Fibroblast of skin of left biceps (primary cell): Measurements from ENCODE around the gene UBTD2.
A peak's percentile ranks its signal among the peaks of the same experiment; 100 is the strongest.
"Not testable (repeated sequence)": the region's sequence is repeated elsewhere in the genome, so short reads cannot be mapped to it uniquely, and the experiment has no call there.

Source experiments
- DNase-seq, 2 experiments: peaks; one replicate each; pipeline ENCODE4 v3.0.0-alpha.2; 2013; ENCODE audit warnings: low read depth in 2 of 2

UBTD2 gene

DNA sequence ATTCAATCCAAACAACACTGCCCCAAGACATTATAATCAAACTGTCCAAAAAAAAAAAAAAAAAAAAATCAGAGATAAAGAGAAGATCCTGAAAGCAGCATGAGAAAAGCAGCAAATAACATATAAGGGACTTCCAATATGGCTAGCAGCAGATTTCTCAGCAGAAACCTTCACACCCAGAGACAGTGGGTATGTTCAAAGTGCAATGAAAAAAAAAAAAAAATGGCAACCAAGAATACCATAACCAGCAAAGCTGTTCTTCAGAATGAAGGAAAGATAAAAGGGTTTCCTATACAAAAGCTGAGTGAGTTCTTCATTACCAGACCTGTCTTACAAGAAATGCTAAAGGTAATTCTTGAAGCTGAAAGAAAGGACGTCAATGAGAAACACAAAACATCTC lies 32.1 kb downstream of the UBTD2 start:
- DNase-seq, result no peak

DNA sequence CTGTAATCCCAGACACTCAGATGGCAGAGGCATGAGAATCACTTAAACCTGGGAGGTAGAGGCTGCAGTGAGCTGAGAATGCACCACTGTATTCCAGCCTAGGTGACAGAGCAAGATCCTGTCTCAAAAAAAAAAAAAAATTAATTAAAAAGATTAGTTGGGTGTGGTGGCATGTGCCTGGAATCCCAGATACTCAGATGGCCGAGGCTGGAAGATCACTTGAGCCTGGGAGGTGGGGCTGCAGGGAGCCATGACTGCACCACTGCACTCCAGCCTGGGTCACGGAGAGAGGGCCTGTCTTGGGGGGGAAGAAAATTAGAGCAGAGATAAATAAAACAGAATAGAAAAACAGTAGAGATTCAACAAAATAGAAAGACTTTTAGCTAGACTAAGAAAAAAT lies 34.9 kb downstream of the UBTD2 start:
- DNase-seq, result no peak

DNA sequence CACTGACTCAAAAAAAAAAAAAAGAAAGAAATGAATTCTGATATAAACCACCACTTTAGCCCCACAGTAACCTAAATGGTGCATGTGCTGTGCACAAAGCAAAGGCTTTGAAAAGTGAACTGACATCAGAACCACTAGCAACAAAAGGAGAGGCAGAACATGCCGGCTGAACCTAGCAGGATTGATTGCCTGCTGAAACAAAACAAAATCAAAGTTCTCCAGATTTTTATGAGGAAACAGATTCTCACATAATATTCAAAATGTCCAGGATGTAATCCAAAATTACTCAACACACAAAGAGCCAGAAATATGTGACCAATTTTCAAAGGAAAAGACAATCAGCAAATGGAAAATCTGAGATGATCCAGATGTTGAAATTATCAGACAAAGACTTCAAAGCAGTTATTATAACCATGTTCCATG lies 37.9 kb downstream of the UBTD2 start:
- peak; percentile 21 to 30 for DNase-seq

DNA sequence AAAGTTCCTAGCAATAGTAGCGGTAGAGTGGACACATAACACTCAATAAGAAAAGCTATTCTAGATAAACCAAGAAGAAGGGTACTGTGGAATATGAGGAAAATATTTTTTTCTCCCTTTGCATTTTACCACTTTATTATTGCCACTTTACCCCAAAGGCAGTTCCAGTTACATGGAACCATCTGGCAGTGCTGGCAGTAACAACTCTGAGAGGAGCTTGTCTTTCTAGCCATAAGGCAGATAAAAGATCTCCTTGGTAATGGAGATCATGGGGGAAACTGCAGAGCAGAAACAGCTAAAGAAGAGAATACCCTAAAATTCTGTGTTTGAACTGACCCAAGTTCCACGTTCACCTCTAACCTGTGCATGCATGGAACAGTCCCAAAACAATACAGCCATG lies 38.5 kb downstream of the UBTD2 start:
- DNase-seq, result no peak

DNA sequence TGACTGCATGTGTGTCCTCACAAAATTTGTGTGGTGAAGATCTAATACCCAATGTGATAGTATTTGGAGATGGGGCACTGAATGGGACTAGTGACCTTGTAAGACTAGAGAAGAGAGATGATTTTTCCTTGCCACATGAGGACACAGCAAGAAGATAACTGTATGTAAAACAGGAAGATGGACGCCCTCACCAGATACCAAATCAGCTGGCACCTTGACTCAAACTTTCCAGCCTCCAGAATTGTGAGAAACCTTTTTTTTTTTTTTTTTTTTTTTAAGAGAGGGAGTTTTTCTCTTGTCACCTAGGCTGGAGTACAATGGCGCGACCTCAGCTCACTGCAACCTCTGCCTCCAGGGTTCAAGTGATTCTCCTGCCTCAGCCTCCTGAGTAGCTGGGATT lies 40.3 kb downstream of the UBTD2 start:
- no peak for DNase-seq

DNA sequence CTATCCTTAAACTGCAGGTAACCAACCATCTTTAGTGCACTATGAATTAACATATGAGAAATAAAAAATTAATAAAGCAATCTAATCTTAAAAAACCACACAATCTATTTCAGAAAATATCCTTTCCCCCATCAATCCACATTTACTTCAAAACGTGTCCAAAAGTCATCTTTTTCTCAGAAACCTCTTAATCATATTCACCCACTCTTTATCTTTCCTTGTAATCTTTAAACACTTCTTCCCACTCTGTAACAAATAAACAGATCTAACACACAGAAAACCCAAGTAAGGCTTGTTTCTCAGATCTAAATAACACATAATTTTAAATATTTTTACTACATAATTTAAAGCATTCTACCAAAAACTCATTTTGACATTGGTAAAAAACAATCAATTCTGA lies 45.2 kb downstream of the UBTD2 start:
- no peak for DNase-seq

DNA sequence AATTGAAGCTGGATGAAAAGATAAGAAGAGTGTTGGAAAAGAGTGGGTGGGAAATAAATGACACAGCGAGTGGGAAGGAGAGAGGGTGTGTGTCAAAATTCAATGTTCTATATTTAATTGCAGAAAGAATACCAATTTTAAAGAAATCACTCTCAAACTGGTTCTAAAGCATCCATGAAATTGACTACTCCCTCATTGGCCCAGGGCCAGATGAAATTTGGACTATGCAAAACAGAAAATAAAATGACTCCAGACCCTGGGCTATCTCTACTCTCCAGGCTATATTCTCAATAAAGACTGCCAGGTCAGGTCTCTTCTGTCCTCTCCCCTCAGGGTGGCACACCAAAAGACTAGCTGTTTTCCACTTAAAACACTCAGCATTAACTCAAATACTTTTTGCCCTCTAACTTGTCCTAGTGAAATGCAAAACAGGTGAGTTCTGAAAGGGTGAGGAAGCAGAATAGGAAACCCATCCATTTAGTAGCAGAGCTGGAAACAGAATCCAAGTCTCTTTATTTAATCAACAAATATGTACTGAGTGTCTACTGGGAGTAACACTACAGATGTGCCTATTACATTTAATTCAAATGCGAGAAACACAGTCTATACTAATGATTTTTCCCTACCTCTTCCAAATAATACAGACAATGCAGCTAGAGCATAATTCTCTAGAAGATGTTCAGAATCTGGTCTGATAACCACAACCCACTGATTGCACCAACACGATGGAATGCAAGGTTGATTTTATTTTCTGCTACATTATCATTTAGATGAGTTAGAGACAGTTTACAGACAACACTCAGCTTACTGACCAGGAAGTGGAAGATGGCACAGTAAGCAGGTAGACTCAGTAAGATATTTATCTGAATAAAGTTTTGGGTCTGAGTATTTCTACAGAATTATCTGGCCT lies 47.5 kb downstream of the UBTD2 start:
- no peak for DNase-seq

DNA sequence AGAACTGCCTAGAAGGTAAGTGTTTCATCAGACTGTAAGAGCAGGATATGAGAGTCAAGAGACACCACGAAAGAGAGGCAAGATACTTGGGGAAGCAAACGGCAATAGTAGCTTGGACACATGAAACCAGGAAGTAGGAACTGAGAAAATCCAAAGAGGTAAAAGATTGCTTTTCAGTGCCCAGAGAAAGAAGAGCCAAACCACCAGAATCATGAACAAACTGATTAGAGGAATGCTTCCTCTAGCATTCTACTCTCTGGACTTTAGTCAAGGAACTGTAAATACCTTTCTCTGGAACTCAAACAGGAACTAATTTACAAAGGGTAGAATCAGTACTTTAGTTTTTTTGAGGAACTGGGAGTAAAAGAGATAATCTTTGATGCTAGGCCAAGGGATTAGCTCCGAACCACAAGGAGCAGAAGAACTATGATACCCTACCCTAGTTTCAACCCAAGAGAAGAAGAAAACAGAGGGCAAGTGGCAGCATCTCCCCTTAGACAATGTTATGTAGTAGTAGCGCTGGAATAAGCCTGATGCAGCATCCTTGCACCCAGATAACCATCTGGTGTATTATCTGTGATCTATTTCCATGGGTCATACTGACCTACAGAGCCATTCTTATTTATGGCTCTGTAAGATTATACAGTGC lies 48.3 kb downstream of the UBTD2 start:
- DNase-seq, result no peak

DNA sequence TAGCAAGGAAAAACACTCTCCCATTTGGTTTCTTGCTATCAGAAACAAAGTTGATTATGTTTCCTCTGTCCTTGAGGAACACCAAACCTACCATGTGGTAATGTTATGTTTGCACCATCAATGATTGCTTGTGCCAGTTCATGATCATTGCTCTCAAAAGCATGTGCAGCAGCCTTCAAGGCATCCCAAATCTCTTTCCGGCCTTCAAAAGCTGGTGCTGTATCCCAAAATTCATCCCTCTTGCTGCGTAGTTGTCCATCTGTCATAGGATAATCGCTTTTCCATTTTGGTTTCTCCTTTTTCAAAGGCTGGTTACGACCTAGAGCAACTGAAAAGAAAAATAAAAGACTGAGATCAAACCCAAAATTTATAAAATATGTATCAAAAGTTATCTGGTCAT lies 49.5 kb downstream of the UBTD2 start:
- no peak for DNase-seq

DNA sequence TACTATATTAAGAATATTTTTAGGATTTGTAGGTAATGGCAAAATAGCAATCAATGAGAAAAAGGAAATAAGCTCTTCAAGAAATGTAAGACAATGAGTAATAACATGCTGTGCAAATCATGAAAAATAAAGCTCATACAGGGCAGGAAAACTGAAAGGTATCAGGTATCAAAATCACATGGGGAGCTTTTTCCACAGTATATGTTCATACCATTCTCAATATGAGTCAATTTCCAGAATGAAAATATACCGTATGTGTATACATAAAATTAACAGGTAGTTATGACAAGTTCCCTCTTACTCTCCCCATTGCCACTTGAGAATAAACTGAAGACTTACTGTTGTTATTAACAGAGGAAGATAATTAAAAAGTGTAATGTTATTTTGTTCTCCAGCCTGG lies 53.7 kb downstream of the UBTD2 start:
- no peak for DNase-seq

DNA sequence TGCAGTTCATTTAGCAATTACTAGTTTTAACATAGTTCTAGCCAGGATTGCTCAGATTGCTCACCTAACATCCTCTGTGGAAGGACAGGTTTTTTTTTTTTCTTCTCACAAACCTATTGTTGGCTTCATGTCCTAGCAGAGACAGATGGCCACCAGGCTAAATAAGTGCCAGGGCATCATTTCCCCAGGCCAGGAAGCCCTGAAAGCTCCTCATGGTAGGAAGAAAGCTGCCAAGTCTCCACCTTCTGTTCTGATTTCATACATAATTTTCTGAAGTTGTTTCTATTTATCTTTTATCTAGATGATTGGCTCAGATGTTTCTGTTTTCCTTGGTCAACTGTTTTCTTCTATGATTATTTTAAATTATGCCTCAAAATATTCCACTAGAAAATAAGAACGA lies 58.6 kb downstream of the UBTD2 start:
- DNase-seq, result no peak

DNA sequence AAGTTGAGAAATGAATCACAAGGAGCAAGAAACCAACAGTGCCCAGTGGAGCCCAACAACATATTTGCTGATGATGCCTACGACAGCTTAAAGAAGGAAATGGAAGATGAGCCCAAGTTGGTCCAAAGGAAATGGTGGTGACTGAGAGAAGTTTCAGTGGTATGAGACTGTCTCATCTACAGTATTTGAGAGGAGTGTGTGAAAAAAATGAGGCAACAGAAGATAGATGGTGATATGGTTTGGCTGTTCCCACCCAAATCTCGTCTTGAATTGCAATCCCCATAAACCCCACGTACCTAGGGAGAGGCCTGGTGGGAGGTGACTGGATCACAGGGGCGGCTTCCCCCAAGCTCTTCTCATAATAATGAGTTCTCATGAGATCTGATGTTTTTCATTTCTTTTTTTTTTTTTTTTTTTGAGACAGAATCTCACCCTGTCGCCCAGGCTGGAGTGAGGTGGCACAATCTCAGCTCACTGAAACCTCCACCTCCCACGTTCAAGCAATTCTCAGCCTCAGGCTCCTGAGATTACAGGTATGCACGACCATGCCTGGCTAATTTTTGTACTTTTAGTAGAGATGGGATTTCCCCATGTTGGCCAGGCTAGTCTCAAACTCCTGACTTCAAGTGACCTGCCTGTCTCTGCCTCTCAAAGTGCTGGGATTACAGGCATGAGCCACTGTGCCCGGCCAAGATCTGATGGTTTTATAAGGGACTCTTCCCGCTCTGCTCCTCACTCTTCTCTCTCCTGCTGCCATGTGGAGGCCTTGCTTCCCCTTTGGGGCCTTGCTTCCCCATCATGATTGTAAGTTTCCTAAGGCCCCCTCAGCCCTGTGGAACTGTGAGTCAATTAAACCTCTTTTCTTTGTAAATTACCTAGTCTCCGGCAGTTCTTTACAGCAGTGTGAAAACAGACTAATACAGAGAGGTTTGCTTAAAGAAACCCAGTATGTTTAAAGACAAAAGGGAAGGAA lies 59.4 kb downstream of the UBTD2 start:
- DNase-seq, result no peak

DNA sequence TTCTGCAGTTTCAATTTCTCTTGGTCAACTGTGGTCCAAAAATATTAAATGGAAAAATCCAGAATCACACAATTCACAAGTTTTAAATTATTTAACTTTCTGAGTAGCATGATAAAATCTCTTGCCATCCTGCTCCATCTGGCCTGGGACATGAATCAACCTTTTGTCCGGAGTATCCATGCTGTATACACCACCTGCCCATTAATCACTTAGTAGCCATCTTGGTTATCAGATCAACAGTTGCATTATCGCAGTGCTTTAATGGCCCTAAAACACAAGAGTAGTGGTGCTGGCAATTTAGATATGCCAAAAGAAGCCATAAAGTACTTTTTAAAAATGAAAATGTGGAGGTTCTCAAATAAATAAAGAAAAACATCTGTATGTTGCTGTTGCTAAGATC lies 64.3 kb downstream of the UBTD2 start:
- DNase-seq, result no peak

DNA sequence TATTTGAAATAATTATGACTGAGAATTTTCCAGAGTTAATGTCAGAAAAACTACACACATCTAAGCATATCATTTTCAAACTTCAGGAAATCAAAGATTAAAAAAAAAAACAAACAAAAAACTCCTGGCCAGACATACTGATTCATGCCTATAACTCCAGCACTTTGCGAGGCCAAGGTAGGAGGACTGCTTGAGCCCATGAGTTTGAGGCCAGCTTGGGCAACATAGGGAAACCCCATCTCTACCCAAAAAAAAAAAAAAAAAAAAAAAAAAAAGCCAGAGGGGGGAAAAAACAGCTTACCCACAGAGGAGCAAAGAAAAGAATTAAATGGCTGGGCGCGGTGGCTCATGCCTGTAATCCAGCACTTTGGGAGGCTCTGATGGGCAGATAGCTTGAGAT lies 67.2 kb downstream of the UBTD2 start:
- DNase-seq, result no peak

DNA sequence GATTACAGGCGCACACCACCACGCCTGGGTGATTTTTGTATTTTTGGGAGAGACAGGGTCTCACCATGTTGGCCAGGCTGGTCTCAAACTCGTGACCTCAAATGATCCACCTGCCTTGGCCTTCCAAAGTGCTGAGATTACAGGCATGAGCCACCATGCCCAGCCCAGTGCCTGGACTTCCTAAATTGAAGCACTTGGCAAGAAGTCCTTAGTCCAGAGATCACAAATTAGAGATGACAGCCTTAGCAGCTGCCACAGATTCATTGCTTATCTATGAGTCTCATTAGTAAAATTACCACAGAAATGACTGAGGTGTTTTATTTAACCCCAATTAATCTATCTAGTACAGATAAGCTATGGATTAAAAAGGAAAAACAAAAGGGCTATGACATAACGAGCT lies 70.4 kb downstream of the UBTD2 start:
- no peak for DNase-seq

DNA sequence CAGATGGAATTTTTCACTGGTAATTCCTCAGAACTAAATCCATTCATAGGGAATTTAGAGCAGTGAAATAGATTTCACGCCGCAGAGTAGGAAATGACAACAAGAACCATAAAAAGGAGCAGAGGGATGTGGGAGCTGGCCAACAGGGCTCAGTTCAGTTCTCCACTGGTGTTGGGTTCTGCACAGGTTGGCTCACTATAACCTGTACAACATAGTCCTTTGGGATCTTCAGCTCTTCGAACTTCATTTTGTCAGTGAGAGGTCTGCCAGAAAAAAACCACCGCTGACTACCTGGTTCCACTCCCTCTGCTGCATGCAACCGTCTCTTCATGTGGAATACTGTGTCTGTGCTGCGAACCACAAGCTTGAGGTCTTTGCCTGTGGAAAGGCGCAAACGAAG lies 71.9 kb downstream of the UBTD2 start:
- no peak for DNase-seq

DNA sequence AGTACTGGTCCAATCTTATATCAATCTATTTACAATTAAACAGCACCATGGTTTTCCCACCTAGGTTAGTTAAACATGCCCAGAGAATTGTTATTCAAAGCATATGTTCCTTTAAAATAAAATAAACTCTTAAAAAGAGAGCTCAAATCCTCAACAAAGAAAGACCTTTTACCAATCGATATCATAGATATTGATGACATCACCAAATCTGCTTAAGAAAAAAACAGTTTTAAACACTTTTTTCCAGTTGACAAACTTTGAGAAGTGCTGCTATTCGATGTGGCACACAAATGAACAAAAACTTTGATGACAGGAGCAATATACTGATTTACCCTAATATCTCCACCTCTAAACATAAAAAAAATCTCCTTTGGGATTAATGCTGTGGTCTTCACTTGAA lies 73.8 kb downstream of the UBTD2 start:
- DNase-seq, result no peak

DNA sequence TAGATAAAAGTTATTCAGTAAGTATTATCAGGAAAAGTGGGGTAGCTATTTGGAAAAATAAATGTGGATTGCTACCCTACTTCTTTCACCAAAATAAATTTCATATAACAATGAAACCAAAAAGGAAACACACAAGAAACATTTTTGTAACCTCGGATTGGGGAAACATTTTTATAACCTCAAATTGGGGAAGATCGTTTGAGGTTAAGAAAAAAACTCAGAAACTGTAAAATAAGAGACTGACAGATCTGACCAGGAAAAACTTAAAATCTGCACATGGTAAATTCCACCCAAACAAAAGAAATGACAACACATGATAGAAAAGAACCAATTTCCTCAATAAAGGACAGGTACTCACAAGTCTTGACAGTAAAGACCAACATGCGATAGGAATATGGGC lies 76.1 kb downstream of the UBTD2 start:
- no peak for DNase-seq

DNA sequence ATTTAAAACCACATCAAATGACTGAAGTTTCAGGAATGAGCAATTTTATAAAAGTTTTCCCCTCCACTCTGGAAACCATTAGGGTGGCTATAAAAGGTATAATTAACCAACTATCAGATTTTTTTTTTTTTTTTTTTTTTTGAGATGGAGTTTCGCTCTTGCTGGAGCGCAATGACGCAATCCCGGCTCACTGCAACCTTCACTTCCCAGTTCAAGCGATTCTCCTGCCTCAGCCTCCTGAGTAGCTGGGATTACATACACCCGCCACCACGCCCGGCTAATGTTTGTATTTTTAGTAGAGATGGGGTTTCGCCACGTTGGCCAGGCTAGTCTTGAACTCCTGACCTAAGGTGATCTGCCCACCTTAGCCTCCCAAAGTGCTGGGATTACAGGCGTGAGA lies 77.6 kb downstream of the UBTD2 start:
- DNase-seq, result not testable (repeated sequence)

DNA sequence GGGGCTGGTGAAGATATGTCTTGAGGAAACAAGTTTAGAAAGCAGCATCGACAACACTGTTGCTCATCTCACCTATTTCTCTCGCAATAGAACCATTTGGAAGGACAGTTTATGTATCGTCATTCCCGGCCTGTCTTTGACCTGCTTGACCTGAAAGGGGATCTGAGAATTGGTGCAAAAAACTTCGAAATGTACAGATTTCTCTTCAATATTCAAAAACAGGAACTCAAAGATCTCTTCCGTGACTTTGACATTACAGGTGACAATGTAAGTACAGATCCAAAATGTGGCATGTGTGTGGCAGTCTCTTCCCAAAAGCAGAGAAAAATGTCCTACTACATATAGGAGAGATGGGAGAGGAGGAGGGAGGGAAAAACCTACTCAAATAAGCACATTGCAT lies 83.1 kb downstream of the UBTD2 start:
- DNase-seq, result no peak

DNA sequence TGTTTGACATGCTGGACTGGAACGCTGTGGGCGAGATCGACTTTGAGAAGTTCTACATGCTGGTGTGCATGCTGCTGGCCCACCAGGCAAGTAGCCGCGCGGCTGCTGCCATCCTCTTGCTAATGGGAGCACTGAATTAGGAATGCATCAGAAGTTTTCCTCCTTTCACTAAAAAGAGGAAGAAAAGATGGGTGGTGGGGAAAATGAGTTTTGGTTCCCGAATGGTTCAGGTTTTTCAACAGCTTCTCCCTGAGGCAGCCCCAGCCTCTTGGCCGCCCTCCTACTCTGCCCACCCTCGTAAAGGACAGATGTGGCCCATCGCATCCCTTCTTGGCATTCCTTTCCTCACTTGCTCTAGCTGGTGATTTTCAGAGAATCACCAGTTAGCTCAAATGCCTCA lies 84.1 kb downstream of the UBTD2 start:
- DNase-seq, result no peak

DNA sequence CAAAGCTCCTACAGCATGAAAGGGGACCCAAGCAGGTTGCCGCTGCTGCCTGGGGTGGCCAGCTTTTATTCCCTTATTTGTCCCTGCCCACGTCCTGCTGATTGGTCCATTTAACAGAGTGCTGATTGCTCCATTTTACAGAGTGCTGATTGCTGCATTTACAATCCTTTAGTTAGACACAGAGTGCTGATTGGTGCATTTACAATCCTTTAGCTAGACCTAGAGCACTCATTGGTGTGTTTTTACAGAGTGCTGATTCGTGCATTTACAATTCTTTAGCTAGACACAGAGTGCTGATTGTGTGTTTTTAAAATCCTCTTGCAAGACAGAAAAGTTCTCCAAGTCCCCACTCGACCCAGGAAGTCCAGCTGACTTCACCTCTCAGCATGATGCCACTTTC lies 85.8 kb downstream of the UBTD2 start:
- DNase-seq, result not testable (repeated sequence)
